ENCODE results near the gene ASTL.
A peak's percentile ranks its signal among the peaks of the same experiment; 100 is the strongest.

Gene ASTL

GRCh38 chr2:96098900-96099590 is 39.3 kb downstream of the ASTL start:
- DNase-seq (ENCODE audit: low spot score) = peak; percentile 9

- peak; percentile 11 for DNase-seq (ENCODE audit: low spot score)
Observed at GRCh38 chr2:96097951-96098823, 40.1 kb downstream of the ASTL start.

DNA sequence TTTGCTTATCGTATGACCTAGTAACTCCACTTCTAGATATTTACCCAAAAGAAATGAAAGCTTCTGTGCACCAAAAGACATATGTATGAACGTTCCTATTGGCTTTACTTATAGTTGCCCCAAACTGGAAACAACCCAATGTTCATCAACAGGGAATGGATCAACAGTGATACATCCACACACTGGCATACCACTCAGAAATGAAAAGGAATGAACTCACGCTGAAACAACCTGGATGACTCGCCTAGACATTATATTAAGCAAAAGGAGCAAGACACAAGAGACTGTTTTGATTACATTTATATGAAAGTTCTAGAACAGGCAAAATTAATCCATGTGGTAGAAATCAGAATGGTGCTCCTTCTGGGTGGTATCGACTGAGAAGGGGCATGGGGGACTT is 40.9 kb downstream of the ASTL start:
- no peak for DNase-seq (ENCODE audit: low spot score)

DNA sequence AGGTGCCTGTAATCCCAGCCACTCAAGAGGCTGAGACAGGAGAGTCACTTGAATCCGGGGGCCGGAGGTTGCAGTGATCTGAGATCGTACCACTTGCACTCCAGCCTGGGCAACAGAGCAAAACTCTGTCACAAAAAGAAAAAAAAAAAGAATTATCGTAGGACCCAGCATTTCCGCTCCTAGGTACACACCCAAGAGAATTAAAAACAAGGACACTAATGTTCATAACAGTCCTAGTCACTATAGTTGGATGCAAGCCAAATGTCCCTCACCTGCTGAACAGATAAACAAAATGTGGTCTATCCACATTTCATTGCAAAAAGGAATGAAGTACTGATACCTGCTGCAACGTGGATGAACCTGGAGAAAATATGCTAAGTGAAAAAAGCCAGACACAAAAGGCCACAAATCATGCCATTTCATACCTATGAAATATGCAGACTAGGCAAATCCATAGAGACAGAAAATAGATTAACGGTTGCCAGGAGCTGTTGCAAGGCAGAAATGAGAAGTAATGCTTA is 43.1 kb downstream of the ASTL start:
- DNase-seq (ENCODE audit: low spot score) = no peak

DNA sequence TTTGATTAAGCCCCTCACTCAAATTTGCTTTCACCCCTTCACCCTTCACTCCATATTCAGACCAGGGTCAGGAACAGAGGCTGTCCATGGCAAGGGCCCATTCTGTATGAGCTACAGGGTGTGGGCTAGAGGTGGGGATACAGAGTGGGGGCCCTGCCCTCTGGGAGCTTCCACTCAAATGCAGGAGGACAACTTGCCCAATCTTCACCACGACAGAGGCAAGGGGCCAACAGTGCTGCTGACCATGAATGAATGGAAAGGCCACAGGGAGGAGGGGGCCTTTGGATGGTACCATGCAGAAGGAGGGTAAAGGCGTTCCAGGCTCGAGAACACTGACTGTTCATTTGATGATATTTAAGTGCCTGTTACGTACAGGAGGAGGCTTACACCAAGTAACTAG is 44.8 kb downstream of the ASTL start:
- DNase-seq (ENCODE audit: low spot score) = peak; percentile 2

GRCh38 chr2:96092951-96093350 is 45.4 kb downstream of the ASTL start:
- DNase-seq (ENCODE audit: low spot score) = peak; percentile 10

DNA sequence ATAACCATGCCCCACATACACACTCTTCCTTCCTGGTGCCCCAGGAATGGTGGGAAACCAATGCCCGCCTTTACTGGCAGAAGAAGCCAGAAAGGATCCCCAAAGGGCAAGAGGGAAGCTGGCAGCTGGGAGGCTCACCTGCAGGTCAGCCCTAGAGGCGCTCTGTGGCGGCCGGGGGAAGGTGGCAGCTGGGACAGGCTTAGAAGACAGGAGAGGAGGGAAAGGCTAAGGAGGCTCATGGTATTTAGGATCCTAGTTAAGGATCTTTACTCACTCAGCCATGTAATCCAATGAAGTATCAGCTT is 45.8 kb downstream of the ASTL start:
- DNase-seq (ENCODE audit: low spot score) = peak; percentile 8

- DNase-seq (ENCODE audit: low spot score) = peak; percentile 12
Observed at GRCh38 chr2:96091711-96092572, 46.4 kb downstream of the ASTL start.

DNA sequence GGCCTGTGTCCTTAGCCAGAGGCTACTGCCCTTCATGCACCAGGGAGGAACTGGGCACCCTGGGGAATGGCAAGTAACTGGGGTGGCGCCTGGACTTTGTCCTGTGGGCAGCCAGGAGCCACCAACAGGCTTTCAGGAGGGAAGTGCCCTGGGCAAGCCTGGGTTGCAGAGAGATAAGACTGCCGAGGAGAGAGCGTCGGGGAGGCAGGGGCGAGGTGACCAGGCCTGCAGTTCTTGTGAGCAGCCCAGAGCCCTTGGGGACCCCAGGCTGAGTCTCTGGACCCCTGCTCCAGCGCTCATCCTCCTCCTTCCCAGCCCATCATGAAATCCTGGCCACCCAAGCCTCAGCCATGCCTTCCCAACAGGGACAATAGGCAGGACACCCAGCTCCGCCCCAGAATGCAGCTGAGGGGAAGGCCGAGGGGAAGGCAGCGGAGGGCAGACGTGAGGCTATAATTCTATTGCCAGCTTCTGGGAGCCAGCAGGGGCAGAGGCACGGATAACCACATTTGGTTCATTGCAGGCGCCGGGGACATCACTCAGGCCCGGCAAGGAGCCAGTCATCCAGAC is 47.1 kb downstream of the ASTL start:
- no peak for DNase-seq (ENCODE audit: low spot score)

DNA sequence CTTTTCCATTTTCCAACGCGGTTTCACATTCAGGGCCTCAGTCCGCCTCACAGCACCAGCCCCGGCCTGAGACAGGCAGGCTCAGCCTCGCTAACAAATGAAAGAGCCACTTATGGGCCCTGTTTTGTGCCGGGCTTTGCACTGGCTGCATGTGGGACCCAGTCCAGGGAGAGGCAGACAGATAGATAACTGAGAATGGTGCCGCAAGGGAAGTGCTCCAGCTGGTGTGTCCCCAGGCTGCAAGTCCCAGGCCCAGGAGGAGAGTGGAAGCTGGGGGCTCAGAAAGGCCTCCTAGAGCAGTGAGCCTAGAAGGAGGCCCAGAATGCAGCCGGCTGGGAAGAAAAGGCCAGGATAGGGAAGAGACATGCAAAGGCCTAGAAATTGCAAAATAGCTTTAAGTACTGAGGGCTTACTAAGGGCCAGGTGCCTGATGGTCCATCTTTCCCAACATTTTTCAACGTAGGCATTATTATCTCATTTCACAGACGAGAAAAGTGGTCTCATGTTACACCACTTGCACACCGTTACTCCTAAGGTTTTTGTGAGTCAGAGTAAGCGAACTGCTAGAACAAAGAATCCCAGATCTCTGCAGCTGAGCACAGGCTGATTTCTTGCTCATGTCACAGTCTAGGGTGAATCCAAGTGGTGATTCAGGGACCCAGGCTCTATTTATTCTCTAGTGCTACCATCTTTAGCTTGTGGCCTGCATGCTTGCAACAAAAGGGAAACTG is 47.9 kb downstream of the ASTL start:
- peak; percentile 11 for DNase-seq (ENCODE audit: low spot score)

GRCh38 chr2:96089356-96090195 is 48.7 kb downstream of the ASTL start:
- DNase-seq (ENCODE audit: low spot score) = peak; percentile 15

GRCh38 chr2:96088340-96089335 is 49.7 kb downstream of the ASTL start:
- DNase-seq (ENCODE audit: low spot score) = peak; percentile 15

DNA sequence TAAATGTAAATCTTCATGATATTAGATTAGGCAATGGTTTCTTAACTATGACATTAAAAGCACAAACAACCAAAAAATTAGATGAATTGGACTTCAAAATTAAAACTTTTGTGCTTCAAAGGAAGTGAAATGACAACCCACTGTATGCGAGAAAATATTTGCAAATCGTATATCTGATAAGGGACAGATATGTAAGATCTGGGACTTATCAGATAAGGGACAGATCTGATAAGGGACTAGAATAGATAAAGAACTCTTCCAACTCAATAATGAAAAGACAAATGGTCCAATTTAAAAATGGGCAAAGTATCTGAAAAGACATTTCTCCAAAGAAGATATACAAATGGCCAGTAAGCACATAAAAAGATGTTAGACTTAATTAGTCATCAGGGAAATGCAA is 51.2 kb downstream of the ASTL start:
- DNase-seq (ENCODE audit: low spot score) = no peak

- peak; percentile 17 for DNase-seq (ENCODE audit: low spot score)
Observed at GRCh38 chr2:96085541-96086355, 52.6 kb downstream of the ASTL start.

DNA sequence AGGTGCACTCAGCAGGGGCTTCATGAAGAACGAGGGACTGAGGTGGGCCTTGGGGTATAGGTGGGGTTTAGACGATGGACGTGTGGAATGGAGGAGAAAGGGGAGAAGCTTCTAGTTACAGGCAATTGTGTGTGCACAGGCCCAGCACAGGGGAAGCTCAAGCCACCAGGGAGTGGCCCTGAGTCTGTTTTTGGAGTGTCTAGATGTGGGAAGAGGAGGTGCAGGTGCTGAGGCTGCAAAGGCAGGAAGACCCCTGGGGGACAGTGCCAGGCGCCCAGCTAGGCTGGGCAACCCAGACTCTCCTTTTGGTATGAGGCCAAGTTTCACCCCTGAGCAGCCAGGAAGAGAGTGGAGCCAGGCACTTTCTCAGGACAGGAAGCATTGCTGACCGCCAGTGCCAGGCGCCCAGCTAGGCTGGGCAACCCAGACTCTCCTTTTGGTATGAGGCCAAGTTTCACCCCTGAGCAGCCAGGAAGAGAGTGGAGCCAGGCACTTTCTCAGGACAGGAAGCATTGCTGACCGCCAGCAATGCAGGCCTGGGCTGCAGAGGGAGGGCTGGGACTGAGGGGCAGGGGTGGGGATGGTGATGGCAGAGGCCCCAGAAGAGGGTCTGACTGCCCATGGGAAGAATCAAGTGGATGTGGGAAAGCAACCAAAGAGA is 53.3 kb downstream of the ASTL start:
- peak; percentile 6 for DNase-seq (ENCODE audit: low spot score)

- peak; percentile 19 for DNase-seq (ENCODE audit: low spot score)
Observed at GRCh38 chr2:96083989-96084857, 54.1 kb downstream of the ASTL start.
